ENCODE results near the gene BTRC. TPM values are rescaled to one million over a fixed set of nuclear protein-coding genes. Genes with fewer than 3 reads are reported as not detected.

BTRC gene
- total RNA-seq, 4 donors from 2014 or later: 14.7 to 23.0 (median 16.8) TPM

GRCh38 chr10:101529725-101530553 lies 176.0 kb downstream of the BTRC start:
- no peak for DNase-seq (ENCODE audit: low spot score in 2 of 2)
- intact Hi-C loops (cut with DNase I; ENCODE audit: low total_unique reads): no loop called here
- no peak for TF ChIP-seq CTCF (IDR thresholded peaks at IDR 0.05)
- TF ChIP-seq POLR2A (IDR thresholded peaks at IDR 0.05): no peak
- H3K4me3 ChIP-seq (ENCODE audit: low read depth, poor library complexity, severe bottlenecking): no peak overlapping the region
- 72 to 84% methylated on average over 4 of the region's 4 CpGs for WGBS, 2 donors

GRCh38 chr10:101535949-101536348 lies 182.0 kb downstream of the BTRC start:
- H3K4me3 ChIP-seq (ENCODE audit: low read depth, poor library complexity, severe bottlenecking): no peak overlapping the region
- no peak for DNase-seq (ENCODE audit: low spot score in 2 of 2)
- intact Hi-C loops (cut with DNase I; ENCODE audit: low total_unique reads): no loop called here
- no peak for TF ChIP-seq POLR2A (IDR thresholded peaks at IDR 0.05)
- no peak for TF ChIP-seq CTCF (IDR thresholded peaks at IDR 0.05)
- 66 to 69% methylated on average over 4 of the region's 4 CpGs for WGBS, 2 donors

DNA sequence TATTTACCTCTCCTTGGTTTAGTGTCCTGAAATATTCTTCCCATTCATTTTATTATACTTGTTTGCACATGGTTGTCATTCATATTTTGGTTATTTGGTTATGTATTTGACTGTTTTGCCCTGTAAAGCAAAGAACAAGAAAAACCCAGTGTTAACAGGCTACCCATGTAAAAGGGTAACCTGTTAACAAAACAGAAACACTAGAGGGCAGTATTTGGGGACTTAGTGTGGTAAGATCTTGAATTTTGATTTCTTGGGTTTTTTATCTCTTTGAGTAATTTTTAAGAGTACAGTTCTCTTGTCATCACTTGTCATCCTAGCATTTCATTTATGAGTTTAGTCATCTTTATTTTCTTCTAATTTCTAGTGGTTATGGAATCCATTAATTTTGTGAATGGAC lies 182.8 kb downstream of the BTRC start:
- intact Hi-C loops (cut with DNase I; ENCODE audit: low total_unique reads): no loop called here
- no peak for TF ChIP-seq CTCF (IDR thresholded peaks at IDR 0.05)
- TF ChIP-seq POLR2A (IDR thresholded peaks at IDR 0.05): no peak
- no peak for DNase-seq (ENCODE audit: low spot score in 2 of 2)

GRCh38 chr10:101538446-101538845 lies 184.5 kb downstream of the BTRC start:
- TF ChIP-seq POLR2A (IDR thresholded peaks at IDR 0.05): no peak
- no peak for TF ChIP-seq CTCF (IDR thresholded peaks at IDR 0.05)
- WGBS, 2 donors: 80 to 90% methylated on average over 2 of the region's 2 CpGs
- intact Hi-C loops (cut with DNase I; ENCODE audit: low total_unique reads): no loop called here
- DNase-seq (ENCODE audit: low spot score in 2 of 2): no peak
- no peak overlapping the region for H3K4me3 ChIP-seq (ENCODE audit: low read depth, poor library complexity, severe bottlenecking)

More for the DNA sequence above, 182.8 kb downstream of the BTRC start:
- H3K4me3 ChIP-seq (ENCODE audit: low read depth, poor library complexity, severe bottlenecking): no peak overlapping the region

DNA sequence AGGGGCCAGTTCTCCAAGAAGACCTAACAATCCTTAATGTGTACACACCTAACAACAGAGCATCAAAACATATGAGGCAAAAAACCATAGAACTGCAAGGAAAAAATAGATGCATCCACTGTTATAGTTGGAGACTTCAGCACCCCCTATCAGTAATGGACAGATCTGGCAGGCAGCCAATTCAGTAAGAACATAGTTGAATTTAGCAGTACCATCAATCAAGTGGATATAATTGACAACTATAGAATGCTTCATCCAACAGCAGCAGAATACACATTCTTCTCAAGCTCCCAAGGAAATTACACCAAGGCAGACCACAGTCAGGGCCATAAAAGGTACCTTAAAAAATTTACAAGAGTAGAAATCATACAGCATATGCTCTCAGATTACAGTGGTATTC lies 191.9 kb downstream of the BTRC start:
- TF ChIP-seq POLR2A (IDR thresholded peaks at IDR 0.05) (no peak), CTCF (IDR thresholded peaks at IDR 0.05) (no peak)
- intact Hi-C loops (cut with DNase I; ENCODE audit: low total_unique reads): no loop called here
- H3K4me3 ChIP-seq (ENCODE audit: low read depth, poor library complexity, severe bottlenecking): no peak overlapping the region
- no peak for DNase-seq (ENCODE audit: low spot score in 2 of 2)

GRCh38 chr10:101550965-101551364 lies 197.0 kb downstream of the BTRC start:
- 93 to 95% methylated on average over 2 of the region's 2 CpGs for WGBS, 2 donors
- intact Hi-C loops (cut with DNase I; ENCODE audit: low total_unique reads): loop anchor here (5.0 kb wide), 1 partner anchor 1361 kb away; no protein-coding TSS in a partner anchor

More at GRCh38 chr10:101550965-101551364, 197.0 kb downstream of the BTRC start:
- H3K4me3 ChIP-seq (ENCODE audit: low read depth, poor library complexity, severe bottlenecking): no peak overlapping the region
- no peak for TF ChIP-seq POLR2A (IDR thresholded peaks at IDR 0.05)
- no peak for TF ChIP-seq CTCF (IDR thresholded peaks at IDR 0.05)
- DNase-seq (ENCODE audit: low spot score in 2 of 2): no peak

Data from lower leg skin (tissue), 4 donors.